Trophoblast cell (in vitro differentiated cells and primary cell): ENCODE measurements around the gene PLCB3. TPM values are rescaled to one million over a fixed set of nuclear protein-coding genes. Genes with fewer than 3 reads are reported as not detected.

ENCODE experiments used
- DNase-seq, 2 donors: peaks; one replicate each; pipeline ENCODE4 v3.0.0-alpha.2; 2016
- H2AFZ ChIP-seq: 2 replicates; pipeline ENCODE4 v1.6.1; 2013; ENCODE audit warnings: low read length, moderate library complexity, mild to moderate bottlenecking; ENCODE audit not compliant: insufficient read depth, poor library complexity
- H2AK5ac ChIP-seq: 2 replicates; pipeline ENCODE4 v1.6.1; 2013; ENCODE audit warnings: mild to moderate bottlenecking, low read length
- H2BK120ac ChIP-seq: 2 replicates; pipeline ENCODE4 v1.6.1; 2013; ENCODE audit warnings: low read length, mild to moderate bottlenecking, moderate library complexity; ENCODE audit not compliant: insufficient read depth, poor library complexity
- H2BK12ac ChIP-seq: 2 replicates; pipeline ENCODE4 v1.6.1; 2013; ENCODE audit warnings: mild to moderate bottlenecking, low read length, moderate library complexity
- H2BK5ac ChIP-seq: 2 replicates; pipeline ENCODE4 v1.6.1; 2013; ENCODE audit warnings: low read length, low read depth, moderate library complexity, mild to moderate bottlenecking; ENCODE audit not compliant: poor library complexity
- H3K14ac ChIP-seq: 2 replicates; pipeline ENCODE4 v1.6.1; 2013; ENCODE audit warnings: mild to moderate bottlenecking, low read length
- H3K18ac ChIP-seq: 2 replicates; pipeline ENCODE4 v1.6.1; 2013; ENCODE audit warnings: mild to moderate bottlenecking, low read length
- H3K23ac ChIP-seq: 2 replicates; pipeline ENCODE4 v1.6.1; 2013; ENCODE audit warnings: low read length
- H3K27ac ChIP-seq: 2 replicates; pipeline ENCODE4 v1.5.1; 2013; ENCODE audit warnings: low read depth, mild to moderate bottlenecking, inconsistent platforms, low read length, moderate library complexity
- H3K27me3 ChIP-seq: 2 replicates; pipeline ENCODE4 v1.6.1; 2013; ENCODE audit warnings: inconsistent platforms, mild to moderate bottlenecking, low read length, moderate library complexity; ENCODE audit not compliant: insufficient read depth
- H3K36me3 ChIP-seq, 2 experiments: 1 replicate in 1 of 2; 2 replicates in 1 of 2; pipeline ENCODE4 v1.6.1; 2013; ENCODE audit warnings: low read length in 2 of 2, mild to moderate bottlenecking in 2 of 2, moderate library complexity in 1 of 2; ENCODE audit not compliant: insufficient read depth in 2 of 2, control insufficient read depth in 1 of 2
- H3K4ac ChIP-seq: 2 replicates; pipeline ENCODE4 v1.6.1; 2013; ENCODE audit warnings: low read depth, mild to moderate bottlenecking, low read length, moderate library complexity
- H3K4me1 ChIP-seq, 2 experiments: 1 replicate in 1 of 2; 2 replicates in 1 of 2; pipeline ENCODE4 v1.6.1; 2013; ENCODE audit warnings: low read length in 2 of 2, mild to moderate bottlenecking in 2 of 2, moderate library complexity in 1 of 2; ENCODE audit not compliant: insufficient read depth in 2 of 2, control insufficient read depth in 1 of 2
- H3K4me2 ChIP-seq: 2 replicates; pipeline ENCODE4 v1.6.1; 2013; ENCODE audit warnings: inconsistent platforms, mild to moderate bottlenecking, low read length, moderate library complexity
- H3K4me3 ChIP-seq: 2 replicates; pipeline ENCODE4 v1.5.1; 2013; ENCODE audit warnings: mild to moderate bottlenecking, low read depth, low read length, inconsistent platforms
- H3K79me1 ChIP-seq: one replicate; pipeline ENCODE4 v1.6.1; 2013; ENCODE audit warnings: low read length
- H3K79me2 ChIP-seq: 2 replicates; pipeline ENCODE4 v1.6.1; 2013; ENCODE audit warnings: low read length, mild to moderate bottlenecking; ENCODE audit not compliant: control insufficient read depth, insufficient read depth, poor library complexity
- H3K9ac ChIP-seq: 2 replicates; pipeline ENCODE4 v1.6.1; 2013; ENCODE audit warnings: mild to moderate bottlenecking, low read length
- H3K9me3 ChIP-seq: 2 replicates; pipeline ENCODE4 v1.6.1; 2013; ENCODE audit warnings: low read depth, mild to moderate bottlenecking, control low read depth, inconsistent platforms, low read length; ENCODE audit not compliant: insufficient read depth
- H4K12ac ChIP-seq: 2 replicates; pipeline ENCODE4 v1.6.1; 2013; ENCODE audit warnings: low read depth, mild to moderate bottlenecking, low read length, moderate library complexity
- H4K8ac ChIP-seq: 2 replicates; pipeline ENCODE4 v1.6.1; 2013; ENCODE audit warnings: low read depth, mild to moderate bottlenecking, low read length, moderate library complexity
- H4K91ac ChIP-seq: one replicate; pipeline ENCODE4 v1.6.1; 2013; ENCODE audit warnings: low read depth, mild to moderate bottlenecking, low read length, moderate library complexity
- WGBS: extraction: QIAGEN DNeasy Blood & Tissue Kit; methylation state at CpG from one replicate; pipeline ENCODE4 v1.1.7; 2013; ENCODE audit warnings: missing lambda C conversion rate; ENCODE audit not compliant: insufficient read length, insufficient coverage; ENCODE audit errors: extremely low coverage; 5-methylcytosine and 5-hydroxymethylcytosine counted together
- polyA plus RNA-seq: library from polyadenylated mRNA; stranded (reverse); fragments of 200-250 nt; gene quantifications from 2 replicates; pipeline ENCODE4 v1.2.3, GENCODE V29; 2013

Gene PLCB3
- 26.2 and 26.8 TPM in 2 replicates for polyA plus RNA-seq

DNA sequence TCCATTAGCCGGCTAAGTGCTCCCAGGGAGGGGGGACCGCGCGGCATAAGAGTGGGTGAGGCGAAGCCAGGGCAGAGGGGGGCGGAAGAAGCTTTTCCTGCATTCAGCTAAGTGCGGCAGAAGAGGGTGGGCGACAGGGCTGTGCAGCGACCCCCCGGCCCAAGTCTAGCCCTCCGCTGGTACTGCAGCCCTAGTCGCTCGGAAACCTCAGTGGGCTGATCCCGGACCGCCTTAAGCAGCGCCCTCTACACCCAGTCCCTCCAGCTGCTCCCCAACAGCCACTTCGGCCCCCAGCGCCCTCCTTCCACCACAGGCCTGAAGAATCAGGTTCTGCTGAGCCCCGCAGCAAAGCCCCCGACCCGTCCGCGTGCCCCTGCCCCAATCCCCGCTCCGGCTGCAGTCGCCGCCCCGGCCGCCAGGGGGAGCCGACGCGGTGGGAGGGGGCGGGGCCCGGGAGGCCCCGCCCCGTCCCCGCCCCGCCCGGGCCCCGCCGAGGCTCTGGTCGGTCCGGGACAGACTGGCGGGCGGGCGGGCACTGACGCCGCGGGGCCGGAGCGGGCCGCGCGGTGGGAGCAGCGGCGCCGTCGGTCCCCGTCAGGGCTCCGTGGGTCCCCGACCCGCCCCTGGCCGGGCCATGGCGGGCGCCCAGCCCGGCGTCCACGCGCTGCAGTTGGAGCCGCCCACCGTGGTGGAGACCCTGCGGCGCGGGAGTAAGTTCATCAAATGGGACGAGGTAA, at the start of gene PLCB3:
TSS of gene PLCB3 (plus strand) at position 515 of the 737 bp plus-strand sequence. CDS start at position 635, 120 bp downstream.
- Histone ChIP-seq H2BK5ac (peak within 1 kb of the TSS; percentile 0), H2AK5ac (peak within 1 kb of the TSS; percentile 77), H3K79me1 (peaks cover 25% of the 10 kb centered on the region), H3K27me3 (no peaks in the 10 kb centered on the region), H4K12ac (peak within 1 kb of the TSS; percentile 65), H3K4me1 (peaks cover 8 to 16% of the 10 kb centered on the region in 2 experiments), H2BK12ac (peak within 1 kb of the TSS; percentile 50), H3K27ac (no peak within 1 kb of the TSS), H3K9ac (peak within 1 kb of the TSS; percentile 82), H3K4me2 (peak within 1 kb of the TSS; percentile 88), H3K4me3 (peak within 1 kb of the TSS; percentile 79), H3K23ac (no peak within 1 kb of the TSS), H2AFZ (peak within 1 kb of the TSS; percentile 41), H3K14ac (peak within 1 kb of the TSS; percentile 36), H3K18ac (peak within 1 kb of the TSS; percentile 76), H4K8ac (peak within 1 kb of the TSS; percentile 85), H3K9me3 (peaks cover 2% of the 10 kb centered on the region), H2BK120ac (peak within 1 kb of the TSS; percentile 48), H4K91ac (peak within 1 kb of the TSS; percentile 74), H3K4ac (peak within 1 kb of the TSS; percentile 81), H3K36me3 (peaks cover 17 to 25% of the 10 kb centered on the region in 2 experiments), H3K79me2 (peaks cover 14% of the 10 kb centered on the region)
- WGBS, result no CpG with 5 or more reads among the region's 75 CpGs
- DNase-seq, result peak in 1 of 2 donors; percentile 72

DNA sequence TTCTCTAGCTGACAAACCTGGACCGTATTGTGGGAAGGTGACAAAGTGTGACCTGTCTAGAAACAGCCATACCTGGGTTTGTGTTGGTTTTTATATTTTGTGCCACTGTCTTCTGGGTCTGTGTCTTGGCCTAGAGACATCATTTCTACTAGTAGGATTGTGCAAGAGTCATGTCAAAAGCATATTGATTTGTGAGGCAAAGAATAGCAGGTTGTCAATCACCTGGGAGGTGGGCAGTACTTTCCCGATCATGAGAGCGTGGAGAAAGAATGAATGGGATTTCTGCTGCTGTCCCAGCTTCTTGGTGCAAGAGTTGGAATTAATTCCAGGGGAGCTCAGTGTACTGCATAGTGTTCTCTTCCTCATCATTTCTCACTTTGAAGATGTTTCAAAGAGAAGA, 49.8 kb upstream of the PLCB3 start:
- H3K9me3 ChIP-seq, result no peaks in the 10 kb centered on the region
- H3K18ac ChIP-seq, result no peak overlapping the region
- H3K79me1 ChIP-seq, result no peaks in the 10 kb centered on the region
- H3K27ac ChIP-seq, result no peak overlapping the region
- H3K23ac ChIP-seq, result no peak overlapping the region
- no peak overlapping the region for H2BK12ac ChIP-seq
- no peak overlapping the region for H2BK120ac ChIP-seq
- no peak overlapping the region for H4K91ac ChIP-seq
- H2AK5ac ChIP-seq, result no peak overlapping the region
- no peak overlapping the region for H3K4me3 ChIP-seq
- H3K9ac ChIP-seq, result no peak overlapping the region
- no peaks in the 10 kb centered on the region for H3K4me1 ChIP-seq
- no peak overlapping the region for H3K4me2 ChIP-seq
- no peak for DNase-seq
- H3K79me2 ChIP-seq, result no peaks in the 10 kb centered on the region
- no peak overlapping the region for H3K14ac ChIP-seq
- H3K27me3 ChIP-seq, result no peaks in the 10 kb centered on the region
- no peak overlapping the region for H2BK5ac ChIP-seq
- H2AFZ ChIP-seq, result no peak overlapping the region
- WGBS, result no CpG with 5 or more reads among the region's 3 CpGs
- no peak overlapping the region for H4K8ac ChIP-seq
- peaks cover 70 to 89% of the 10 kb centered on the region in 2 experiments for H3K36me3 ChIP-seq
- H3K4ac ChIP-seq, result no peak overlapping the region
- no peak overlapping the region for H4K12ac ChIP-seq

DNA sequence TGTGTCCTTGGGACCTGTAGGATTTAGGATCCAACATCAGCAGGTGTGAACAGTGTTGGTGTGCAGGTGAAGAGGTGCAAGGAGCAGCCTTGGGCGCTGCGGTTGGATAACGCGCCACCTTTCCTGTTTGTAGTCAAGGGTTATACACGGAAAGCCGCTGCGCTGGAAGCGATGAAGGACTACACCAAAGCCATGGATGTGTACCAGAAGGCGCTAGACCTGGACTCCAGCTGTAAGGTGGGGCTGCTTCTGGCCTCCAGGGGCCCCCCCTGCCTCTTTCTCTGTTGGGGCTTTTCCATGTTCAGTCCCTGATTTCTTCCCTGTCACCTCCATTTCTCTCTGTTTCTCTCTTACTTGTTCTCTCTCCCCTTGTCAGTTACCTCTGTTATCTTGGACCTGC, 48.3 kb upstream of the PLCB3 start:
- Histone ChIP-seq H3K14ac (no peak overlapping the region), H2AFZ (no peak overlapping the region), H3K4me3 (no peak overlapping the region), H3K4me2 (no peak overlapping the region), H2BK5ac (no peak overlapping the region), H3K23ac (no peak overlapping the region), H2AK5ac (no peak overlapping the region), H4K91ac (no peak overlapping the region), H3K4me1 (peaks cover 0 to 7% of the 10 kb centered on the region in 2 experiments), H3K9ac (no peak overlapping the region), H3K27ac (no peak overlapping the region), H3K4ac (no peak overlapping the region), H3K79me2 (no peaks in the 10 kb centered on the region), H3K9me3 (no peaks in the 10 kb centered on the region), H4K12ac (no peak overlapping the region), H3K18ac (no peak overlapping the region), H2BK12ac (no peak overlapping the region), H3K36me3 (peaks cover 70 to 85% of the 10 kb centered on the region in 2 experiments), H3K79me1 (no peaks in the 10 kb centered on the region), H2BK120ac (no peak overlapping the region), H3K27me3 (no peaks in the 10 kb centered on the region), H4K8ac (no peak overlapping the region)
- no CpG with 5 or more reads among the region's 9 CpGs for WGBS
- no peak for DNase-seq

DNA sequence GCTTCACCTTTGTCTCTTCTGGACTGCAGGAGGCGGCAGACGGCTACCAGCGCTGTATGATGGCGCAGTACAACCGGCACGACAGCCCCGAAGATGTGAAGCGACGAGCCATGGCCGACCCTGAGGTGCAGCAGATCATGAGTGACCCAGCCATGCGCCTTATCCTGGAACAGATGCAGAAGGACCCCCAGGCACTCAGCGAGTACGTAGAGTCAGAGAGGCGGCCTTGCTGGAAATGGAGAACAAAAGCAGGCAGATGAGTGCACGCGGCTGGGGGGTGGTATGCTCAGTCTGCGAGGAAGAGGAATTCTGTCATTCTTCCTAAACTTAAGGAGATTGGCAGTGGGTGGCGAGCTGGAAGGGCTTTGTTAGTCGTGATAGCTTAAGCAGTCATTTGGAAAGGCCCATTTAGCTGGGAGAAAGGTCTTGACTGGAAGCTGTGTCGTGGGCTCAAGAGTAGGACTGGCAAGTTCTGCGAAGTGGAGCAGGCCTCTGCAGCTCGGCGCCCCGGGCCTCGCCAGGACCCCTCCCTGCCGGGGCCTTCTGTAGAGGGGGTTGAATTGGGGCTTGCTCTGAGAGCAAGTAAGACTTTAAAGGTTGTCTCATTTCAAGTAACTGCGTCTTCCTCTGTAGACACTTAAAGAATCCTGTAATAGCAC, 47.8 kb upstream of the PLCB3 start:
- H3K27ac ChIP-seq, result no peak overlapping the region
- H4K12ac ChIP-seq, result no peak overlapping the region
- no peaks in the 10 kb centered on the region for H3K9me3 ChIP-seq
- no peaks in the 10 kb centered on the region for H3K79me2 ChIP-seq
- no peak overlapping the region for H2BK120ac ChIP-seq
- no peaks in the 10 kb centered on the region for H3K79me1 ChIP-seq
- H3K4me3 ChIP-seq, result no peak overlapping the region
- no peak overlapping the region for H2AK5ac ChIP-seq
- H2BK5ac ChIP-seq, result no peak overlapping the region
- no peak overlapping the region for H3K9ac ChIP-seq
- H3K4ac ChIP-seq, result no peak overlapping the region
- no CpG with 5 or more reads among the region's 27 CpGs for WGBS
- H3K23ac ChIP-seq, result no peak overlapping the region
- no peak overlapping the region for H2BK12ac ChIP-seq
- no peak overlapping the region for H3K18ac ChIP-seq
- no peaks in the 10 kb centered on the region for H3K27me3 ChIP-seq
- peaks cover 0 to 7% of the 10 kb centered on the region in 2 experiments for H3K4me1 ChIP-seq
- H3K14ac ChIP-seq, result no peak overlapping the region
- peaks cover 65 to 80% of the 10 kb centered on the region in 2 experiments for H3K36me3 ChIP-seq
- no peak for DNase-seq
- H4K91ac ChIP-seq, result no peak overlapping the region
- H3K4me2 ChIP-seq, result no peak overlapping the region
- H4K8ac ChIP-seq, result no peak overlapping the region
- no peak overlapping the region for H2AFZ ChIP-seq
